HepG2 (cell line): ENCODE data around the gene RPS6KA5. TPM values are rescaled to one million over a fixed set of nuclear protein-coding genes. Genes with fewer than 3 reads are reported as not detected.

Experiments
- AGO1 ChIP-seq: fragments of 200-400 bp; formaldehyde crosslinking; IDR thresholded peaks from 2 replicates; pipeline ENCODE4 v1.6.1; 2017; ENCODE audit warnings: mild to moderate bottlenecking, low read depth, low read length, moderate library complexity; ENCODE audit not compliant: poor library complexity, severe bottlenecking
- AHR ChIP-seq: IDR thresholded peaks from 2 replicates; pipeline ENCODE4 v1.6.1; 2018; ENCODE audit warnings: missing genetic modification reagents, missing compliant biosample characterization
- ATF5 ChIP-seq: sonication (generic); formaldehyde crosslinking; IDR thresholded peaks from 2 replicates; pipeline ENCODE4 v1.4.0; 2020; ENCODE audit warnings: mild to moderate bottlenecking, low read depth, missing genetic modification reagents
- ATM ChIP-seq: fragments of 450-650 bp; IDR thresholded peaks from 2 replicates; pipeline ENCODE4 v1.7.1; 2017; ENCODE audit warnings: mild to moderate bottlenecking, borderline replicate concordance
- CENPX ChIP-seq: sonication (generic); formaldehyde crosslinking; IDR thresholded peaks from 2 replicates; pipeline ENCODE4 v1.9.0; 2021; ENCODE audit warnings: mild to moderate bottlenecking, missing genetic modification reagents, moderate library complexity
- HNF4A ChIP-seq: sonication (generic); formaldehyde crosslinking; IDR thresholded peaks from 2 replicates; pipeline ENCODE4 v1.4.0; 2020; ENCODE audit warnings: missing genetic modification reagents
- HNRNPK ChIP-seq: fragments of 200-400 bp; formaldehyde crosslinking; IDR thresholded peaks from 2 replicates; pipeline ENCODE4 v1.6.1; 2018; ENCODE audit warnings: low read length, low read depth, moderate library complexity, mild to moderate bottlenecking; ENCODE audit not compliant: poor library complexity, severe bottlenecking
- KDM5B ChIP-seq: sonication (generic); formaldehyde crosslinking; IDR thresholded peaks from 2 replicates; pipeline ENCODE4 v1.4.0; 2020; ENCODE audit warnings: missing genetic modification reagents, mild to moderate bottlenecking, borderline replicate concordance
- MAX ChIP-seq: IDR thresholded peaks from 2 replicates; pipeline ENCODE4 v1.6.1; 2012; ENCODE audit warnings: inconsistent platforms
- MYC ChIP-seq: sonication (generic); formaldehyde crosslinking; IDR thresholded peaks from 2 replicates; pipeline ENCODE4 v1.9.0; 2021; ENCODE audit warnings: missing genetic modification reagents, borderline replicate concordance
- NBN ChIP-seq: fragments of 450-650 bp; conservative IDR thresholded peaks from 2 replicates; pipeline ENCODE4 v1.6.1; 2017
- PHB2 ChIP-seq: fragments of 450-650 bp; IDR thresholded peaks from 2 replicates; pipeline ENCODE4 v1.6.1; 2018; ENCODE audit not compliant: partially characterized antibody
- PHF8 ChIP-seq: sonication (generic); formaldehyde crosslinking; IDR thresholded peaks from 2 replicates; pipeline ENCODE4 v1.5.0; 2020; ENCODE audit warnings: missing genetic modification reagents
- RARG ChIP-seq: sonication (generic); formaldehyde crosslinking; IDR thresholded peaks from 2 replicates; pipeline ENCODE4 v1.4.0; 2020; ENCODE audit warnings: low read depth, mild to moderate bottlenecking, missing genetic modification reagents
- RCOR2 ChIP-seq: IDR thresholded peaks from 2 replicates; pipeline ENCODE4 v1.6.1; 2016; ENCODE audit warnings: missing biosample characterization, missing genetic modification reagents
- SRF ChIP-seq: IDR thresholded peaks from 2 replicates; pipeline ENCODE4 v1.6.1; 2011; ENCODE audit warnings: mild to moderate bottlenecking, low read depth, low read length, moderate library complexity
- TEAD3 ChIP-seq: optimal IDR thresholded peaks from 2 replicates; pipeline ENCODE3; 2016; ENCODE audit warnings: borderline replicate concordance
- ZKSCAN1 ChIP-seq: fragments of 150-350 bp; IDR thresholded peaks from 2 replicates; pipeline ENCODE4 v1.6.1; 2014; ENCODE audit warnings: low read length
- ZNF468 ChIP-seq: sonication (generic); formaldehyde crosslinking; IDR thresholded peaks from 2 replicates; pipeline ENCODE4 v1.8.0; 2022; ENCODE audit warnings: mild to moderate bottlenecking, moderate library complexity, missing genetic modification reagents
- ZNF547 ChIP-seq: sonication (generic); formaldehyde crosslinking; IDR thresholded peaks from 2 replicates; pipeline ENCODE4 v1.5.1; 2020; ENCODE audit warnings: mild to moderate bottlenecking, missing genetic modification reagents
- ZNF576 ChIP-seq: sonication (generic); formaldehyde crosslinking; IDR thresholded peaks from 2 replicates; pipeline ENCODE4 v1.4.0; 2020; ENCODE audit warnings: mild to moderate bottlenecking, missing genetic modification reagents
- ZNF646 ChIP-seq: sonication (generic); formaldehyde crosslinking; IDR thresholded peaks from 2 replicates; pipeline ENCODE4 v1.9.0; 2021; ENCODE audit warnings: mild to moderate bottlenecking, missing genetic modification reagents
- ZNF660 ChIP-seq: sonication (generic); formaldehyde crosslinking; IDR thresholded peaks from 2 replicates; pipeline ENCODE4 v1.5.1; 2020; ENCODE audit warnings: mild to moderate bottlenecking, low read depth, missing genetic modification reagents, borderline replicate concordance
- ZNF703 ChIP-seq: sonication (generic); formaldehyde crosslinking; IDR thresholded peaks from 2 replicates; pipeline ENCODE4 v1.5.1; 2020; ENCODE audit warnings: missing genetic modification reagents, mild to moderate bottlenecking, moderate library complexity, borderline replicate concordance
- polyA plus RNA-seq, 8 experiments: library from polyadenylated mRNA; depleted of rRNA in 3 of 8; stranded (reverse) in 7 of 8; unstranded in 1 of 8; fragments of >200 nt; fragmentation: Illumina TruSeq in 4 of 8; extraction: Trizol in 4 of 8; gene quantifications; 2 replicates each; pipeline versions ENCODE4 v1.2.1 to v1.2.3, GENCODE V29; 2011 to 2016; ENCODE audit warnings: low read depth in 4 of 8, missing spikeins in 1 of 8, mixed read lengths in 1 of 8; ENCODE audit not compliant: insufficient read depth in 1 of 8
- total RNA-seq, 5 experiments: library from RNA; depleted of rRNA; stranded (reverse); fragments of >200 nt; fragmentation: Illumina TruSeq; extraction: Trizol; gene quantifications; 2 replicates each; pipeline ENCODE4 v1.2.3, GENCODE V29; 2016; ENCODE audit warnings: low read depth in 1 of 5

RPS6KA5 gene
- total and polyA plus RNA-seq, 2 of the 13 experiments (the other 11 are each of a cell fraction or from before 2014, with no cell fraction given), result 0.50 to 0.58 TPM

GRCh38 chr14:91060351-91061055 lies at the start of gene RPS6KA5 (continued):
- TF ChIP-seq AGO1 (no peak), ZNF468 (CRISPR knock-in tag) (no peak), ZKSCAN1 (no peak), KDM5B (CRISPR knock-in tag) (no peak; the same call in 1 of the 2 replicates), NBN (no peak), CENPX (CRISPR knock-in tag) (no peak), HNF4A (CRISPR knock-in tag) (no peak), ZNF703 (no peak; the same call in 1 of the 2 replicates), ZNF547 (CRISPR knock-in tag) (0 out of 2 replicates have a peak, but pooled peaks have one; percentile 23), ATM (no peak), PHF8 (CRISPR knock-in tag) (peak; percentile 43), ZNF646 (no peak), TEAD3 (no peak), PHB2 (no peak), ZNF576 (CRISPR knock-in tag) (no peak), RCOR2 (CRISPR knock-in tag) (no peak), MAX (no peak), MYC (CRISPR knock-in tag) (no peak; the same call in 1 of the 2 replicates), ATF5 (no peak), ZNF660 (CRISPR knock-in tag) (no peak), HNRNPK (no peak), AHR (CRISPR knock-in tag) (no peak), SRF (no peak; the same call in 1 of the 2 replicates), RARG (CRISPR knock-in tag) (no peak)
